Measurements from ENCODE around the gene ADAMTS16.

The ADAMTS16 gene

GRCh38 chr5:5242056-5242455, 101.9 kb downstream of the ADAMTS16 start:
- no peak overlapping the region for H3K4me3 ChIP-seq (replicated peaks; ENCODE audit: low read depth, low read length)
- no peak for DNase-seq (ENCODE audit: low read depth)
- TF ChIP-seq CTCF (IDR thresholded peaks at IDR 0.05; ENCODE audit: low read length, missing control alignments) = no peak

- no peak for TF ChIP-seq CTCF (IDR thresholded peaks at IDR 0.05; ENCODE audit: low read length, missing control alignments)
- no peak for DNase-seq (ENCODE audit: low read depth)
- H3K4me3 ChIP-seq (replicated peaks; ENCODE audit: low read depth, low read length) = no peak overlapping the region
These were observed 106.6 kb downstream of the ADAMTS16 start for GRCh38 chr5:5246736-5247135.

GRCh38 chr5:5250758-5251157, 110.6 kb downstream of the ADAMTS16 start:
- H3K4me3 ChIP-seq (replicated peaks; ENCODE audit: low read depth, low read length) = no peak overlapping the region
- TF ChIP-seq CTCF (IDR thresholded peaks at IDR 0.05; ENCODE audit: low read length, missing control alignments) = no peak
- DNase-seq (ENCODE audit: low read depth) = no peak

- no peak for TF ChIP-seq CTCF (IDR thresholded peaks at IDR 0.05; ENCODE audit: low read length, missing control alignments)
- no peak for DNase-seq (ENCODE audit: low read depth)
- H3K4me3 ChIP-seq (replicated peaks; ENCODE audit: low read depth, low read length) = no peak overlapping the region
These were observed 112.0 kb downstream of the ADAMTS16 start for GRCh38 chr5:5252106-5252505.

- no peak for DNase-seq (ENCODE audit: low read depth)
- TF ChIP-seq CTCF (IDR thresholded peaks at IDR 0.05; ENCODE audit: low read length, missing control alignments) = no peak
- no peak overlapping the region for H3K4me3 ChIP-seq (replicated peaks; ENCODE audit: low read depth, low read length)
These were observed 117.2 kb downstream of the ADAMTS16 start for GRCh38 chr5:5257353-5257752.

GRCh38 chr5:5258564-5258963, 118.4 kb downstream of the ADAMTS16 start:
- no peak for TF ChIP-seq CTCF (IDR thresholded peaks at IDR 0.05; ENCODE audit: low read length, missing control alignments)
- no peak overlapping the region for H3K4me3 ChIP-seq (replicated peaks; ENCODE audit: low read depth, low read length)
- DNase-seq (ENCODE audit: low read depth) = no peak

- no peak for DNase-seq (ENCODE audit: low read depth)
- no peak for TF ChIP-seq CTCF (IDR thresholded peaks at IDR 0.05; ENCODE audit: low read length, missing control alignments)
- H3K4me3 ChIP-seq (replicated peaks; ENCODE audit: low read depth, low read length) = no peak overlapping the region
These were observed 124.6 kb downstream of the ADAMTS16 start for GRCh38 chr5:5264727-5265126.
